HepG2 (cell line): Measurements from ENCODE around the gene ABCC3. TPM values are rescaled to one million over a fixed set of nuclear protein-coding genes. Genes with fewer than 3 reads are reported as not detected.

ENCODE experiments used
- BRD4 ChIP-seq: sonication (generic); formaldehyde crosslinking; IDR thresholded peaks from 2 replicates; pipeline ENCODE4 v1.4.0; 2020; ENCODE audit warnings: missing genetic modification reagents
- EED ChIP-seq: sonication (generic); formaldehyde crosslinking; IDR thresholded peaks from 2 replicates; pipeline ENCODE4 v1.5.0; 2020; ENCODE audit warnings: mild to moderate bottlenecking, missing genetic modification reagents
- FLYWCH1 ChIP-seq: sonication (generic); formaldehyde crosslinking; IDR thresholded peaks from 2 replicates; pipeline ENCODE4 v1.8.1; 2023; ENCODE audit warnings: mild to moderate bottlenecking, missing genetic modification reagents
- FOXO1 ChIP-seq: sonication (generic); formaldehyde crosslinking; IDR thresholded peaks from 2 replicates; pipeline ENCODE4 v1.4.0; 2020; ENCODE audit warnings: missing genetic modification reagents
- NR1H2 ChIP-seq: sonication (generic); formaldehyde crosslinking; IDR thresholded peaks from 2 replicates; pipeline ENCODE4 v1.8.1; 2022; ENCODE audit warnings: low read depth, missing genetic modification reagents, borderline replicate concordance
- TBX2 ChIP-seq: sonication (generic); formaldehyde crosslinking; IDR thresholded peaks from 2 replicates; pipeline ENCODE4 v1.5.0; 2020; ENCODE audit warnings: missing genetic modification reagents, mild to moderate bottlenecking, borderline replicate concordance
- ZNF136 ChIP-seq: sonication (generic); formaldehyde crosslinking; IDR thresholded peaks from 2 replicates; pipeline ENCODE4 v1.8.1; 2022; ENCODE audit warnings: low read depth, mild to moderate bottlenecking, moderate library complexity, missing genetic modification reagents
- ZNF30 ChIP-seq: sonication (generic); formaldehyde crosslinking; IDR thresholded peaks from 2 replicates; pipeline ENCODE4 v1.5.0; 2020; ENCODE audit warnings: mild to moderate bottlenecking, missing genetic modification reagents
- ZNF451 ChIP-seq: sonication (generic); formaldehyde crosslinking; IDR thresholded peaks from 2 replicates; pipeline ENCODE4 v1.5.0; 2020; ENCODE audit warnings: mild to moderate bottlenecking, missing genetic modification reagents
- ZNF598 ChIP-seq: sonication (generic); formaldehyde crosslinking; IDR thresholded peaks from 2 replicates; pipeline ENCODE4 v1.5.1; 2020; ENCODE audit warnings: mild to moderate bottlenecking, missing genetic modification reagents, borderline replicate concordance
- polyA plus RNA-seq, 8 experiments: library from polyadenylated mRNA; depleted of rRNA in 3 of 8; stranded (reverse) in 7 of 8; unstranded in 1 of 8; fragments of >200 nt; fragmentation: Illumina TruSeq in 4 of 8; extraction: Trizol in 4 of 8; gene quantifications; 2 replicates each; pipeline versions ENCODE4 v1.2.1 to v1.2.3, GENCODE V29; 2011 to 2016; ENCODE audit warnings: low read depth in 4 of 8, missing spikeins in 1 of 8, mixed read lengths in 1 of 8; ENCODE audit not compliant: insufficient read depth in 1 of 8
- total RNA-seq, 5 experiments: library from RNA; depleted of rRNA; stranded (reverse); fragments of >200 nt; fragmentation: Illumina TruSeq; extraction: Trizol; gene quantifications; 2 replicates each; pipeline ENCODE4 v1.2.3, GENCODE V29; 2016; ENCODE audit warnings: low read depth in 1 of 5
- TF ChIP-seq, protein P1 (sequence below): sonication (generic); formaldehyde crosslinking; IDR thresholded peaks from 2 replicates; pipeline ENCODE4 v1.5.0; 2020; ENCODE audit warnings: mild to moderate bottlenecking, missing genetic modification reagents, borderline replicate concordance
- TF ChIP-seq, protein P2 (sequence below), 2 experiments: sonication (generic) in 1 of 2; formaldehyde crosslinking in 1 of 2; IDR thresholded peaks; 2 replicates each; pipeline versions ENCODE4 v1.4.0 to v1.6.1; 2016 to 2020; ENCODE audit warnings: borderline replicate concordance in 1 of 2, low read depth in 1 of 2, mild to moderate bottlenecking in 1 of 2, missing genetic modification reagents in 1 of 2
- TF ChIP-seq, protein P3 (sequence below): sonication (generic); formaldehyde crosslinking; IDR thresholded peaks from 2 replicates; pipeline ENCODE4 v1.5.0; 2020; ENCODE audit warnings: mild to moderate bottlenecking, missing genetic modification reagents
- TF ChIP-seq, protein P4 (sequence below): IDR thresholded peaks from 2 replicates; pipeline ENCODE4 v1.6.1; 2016; ENCODE audit warnings: missing compliant biosample characterization, missing genetic modification reagents, borderline replicate concordance
- TF ChIP-seq, protein P5 (sequence below): sonication (generic); formaldehyde crosslinking; IDR thresholded peaks from 2 replicates; pipeline ENCODE4 v1.5.1; 2020; ENCODE audit warnings: missing genetic modification reagents, mild to moderate bottlenecking, borderline replicate concordance

ABCC3 gene
- total and polyA plus RNA-seq, 2 of the 13 experiments (the other 11 are each of a cell fraction or from before 2014, with no cell fraction given), result 25.2 to 50.7 TPM

DNA sequence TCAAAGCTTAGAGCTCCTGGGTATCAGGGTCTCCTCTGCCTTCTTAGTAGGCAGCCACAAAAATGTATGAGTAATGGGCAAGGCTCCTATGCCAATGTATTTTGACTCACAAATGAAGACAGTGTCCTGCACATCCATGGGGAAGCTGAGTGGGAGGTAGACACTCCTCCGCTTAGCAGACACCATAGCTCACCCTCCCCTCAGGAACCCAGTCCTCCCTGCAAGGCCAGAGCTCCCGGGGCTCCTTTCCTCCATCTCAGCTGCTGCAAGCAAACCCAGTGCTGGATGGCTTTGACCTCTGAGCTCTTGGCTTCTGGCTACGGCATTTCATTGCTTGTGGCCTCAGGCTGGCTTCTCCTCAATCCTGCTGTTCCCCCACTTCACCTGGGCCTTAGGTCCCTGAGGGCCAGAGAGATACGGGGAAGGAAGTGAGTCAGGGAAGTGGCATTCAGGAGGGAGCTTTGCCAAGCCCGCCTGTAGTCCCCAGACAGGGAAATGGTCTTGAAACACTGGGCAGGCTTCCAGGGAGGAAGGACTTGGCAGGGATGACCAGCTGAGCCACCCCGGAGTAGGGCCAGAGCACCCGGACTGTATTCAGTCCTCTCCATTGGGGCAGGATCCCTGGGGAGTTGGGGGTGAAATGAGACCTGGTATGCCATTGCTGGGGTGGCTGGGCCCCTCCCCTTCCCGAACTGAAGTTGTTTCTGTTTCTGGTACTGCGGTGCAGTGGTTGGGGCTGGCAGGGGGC lies 4.5 kb downstream of the ABCC3 start (continued):
- TF ChIP-seq, protein P1, sequence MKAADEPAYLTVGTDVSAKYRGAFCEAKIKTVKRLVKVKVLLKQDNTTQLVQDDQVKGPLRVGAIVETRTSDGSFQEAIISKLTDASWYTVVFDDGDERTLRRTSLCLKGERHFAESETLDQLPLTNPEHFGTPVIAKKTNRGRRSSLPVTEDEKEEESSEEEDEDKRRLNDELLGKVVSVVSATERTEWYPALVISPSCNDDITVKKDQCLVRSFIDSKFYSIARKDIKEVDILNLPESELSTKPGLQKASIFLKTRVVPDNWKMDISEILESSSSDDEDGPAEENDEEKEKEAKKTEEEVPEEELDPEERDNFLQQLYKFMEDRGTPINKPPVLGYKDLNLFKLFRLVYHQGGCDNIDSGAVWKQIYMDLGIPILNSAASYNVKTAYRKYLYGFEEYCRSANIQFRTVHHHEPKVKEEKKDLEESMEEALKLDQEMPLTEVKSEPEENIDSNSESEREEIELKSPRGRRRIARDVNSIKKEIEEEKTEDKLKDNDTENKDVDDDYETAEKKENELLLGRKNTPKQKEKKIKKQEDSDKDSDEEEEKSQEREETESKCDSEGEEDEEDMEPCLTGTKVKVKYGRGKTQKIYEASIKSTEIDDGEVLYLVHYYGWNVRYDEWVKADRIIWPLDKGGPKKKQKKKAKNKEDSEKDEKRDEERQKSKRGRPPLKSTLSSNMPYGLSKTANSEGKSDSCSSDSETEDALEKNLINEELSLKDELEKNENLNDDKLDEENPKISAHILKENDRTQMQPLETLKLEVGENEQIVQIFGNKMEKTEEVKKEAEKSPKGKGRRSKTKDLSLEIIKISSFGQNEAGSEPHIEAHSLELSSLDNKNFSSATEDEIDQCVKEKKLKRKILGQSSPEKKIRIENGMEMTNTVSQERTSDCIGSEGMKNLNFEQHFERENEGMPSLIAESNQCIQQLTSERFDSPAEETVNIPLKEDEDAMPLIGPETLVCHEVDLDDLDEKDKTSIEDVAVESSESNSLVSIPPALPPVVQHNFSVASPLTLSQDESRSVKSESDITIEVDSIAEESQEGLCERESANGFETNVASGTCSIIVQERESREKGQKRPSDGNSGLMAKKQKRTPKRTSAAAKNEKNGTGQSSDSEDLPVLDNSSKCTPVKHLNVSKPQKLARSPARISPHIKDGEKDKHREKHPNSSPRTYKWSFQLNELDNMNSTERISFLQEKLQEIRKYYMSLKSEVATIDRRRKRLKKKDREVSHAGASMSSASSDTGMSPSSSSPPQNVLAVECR (CRISPR knock-in tag), result no peak
- TF ChIP-seq NR1H2 (CRISPR knock-in tag), result no peak
- TF ChIP-seq ZNF30, result no peak
- TF ChIP-seq ZNF598 (CRISPR knock-in tag), result no peak
- 0 out of 2 replicates have a peak, but pooled peaks have one; percentile 44 for TF ChIP-seq EED (CRISPR knock-in tag)
- TF ChIP-seq ZNF136 (CRISPR knock-in tag), result no peak
- TF ChIP-seq, protein P2, sequence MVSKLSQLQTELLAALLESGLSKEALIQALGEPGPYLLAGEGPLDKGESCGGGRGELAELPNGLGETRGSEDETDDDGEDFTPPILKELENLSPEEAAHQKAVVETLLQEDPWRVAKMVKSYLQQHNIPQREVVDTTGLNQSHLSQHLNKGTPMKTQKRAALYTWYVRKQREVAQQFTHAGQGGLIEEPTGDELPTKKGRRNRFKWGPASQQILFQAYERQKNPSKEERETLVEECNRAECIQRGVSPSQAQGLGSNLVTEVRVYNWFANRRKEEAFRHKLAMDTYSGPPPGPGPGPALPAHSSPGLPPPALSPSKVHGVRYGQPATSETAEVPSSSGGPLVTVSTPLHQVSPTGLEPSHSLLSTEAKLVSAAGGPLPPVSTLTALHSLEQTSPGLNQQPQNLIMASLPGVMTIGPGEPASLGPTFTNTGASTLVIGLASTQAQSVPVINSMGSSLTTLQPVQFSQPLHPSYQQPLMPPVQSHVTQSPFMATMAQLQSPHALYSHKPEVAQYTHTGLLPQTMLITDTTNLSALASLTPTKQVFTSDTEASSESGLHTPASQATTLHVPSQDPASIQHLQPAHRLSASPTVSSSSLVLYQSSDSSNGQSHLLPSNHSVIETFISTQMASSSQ (IDR thresholded peaks at IDR 0.05; ENCODE audit: low read depth), result no peak
- TF ChIP-seq, protein P2 (CRISPR knock-in tag; IDR thresholded peaks at IDR 0.05; ENCODE audit: borderline replicate concordance), result 0 out of 2 replicates have a peak, but pooled peaks have one; percentile 56
- TF ChIP-seq BRD4 (CRISPR knock-in tag), result no peak
- TF ChIP-seq, protein P3, sequence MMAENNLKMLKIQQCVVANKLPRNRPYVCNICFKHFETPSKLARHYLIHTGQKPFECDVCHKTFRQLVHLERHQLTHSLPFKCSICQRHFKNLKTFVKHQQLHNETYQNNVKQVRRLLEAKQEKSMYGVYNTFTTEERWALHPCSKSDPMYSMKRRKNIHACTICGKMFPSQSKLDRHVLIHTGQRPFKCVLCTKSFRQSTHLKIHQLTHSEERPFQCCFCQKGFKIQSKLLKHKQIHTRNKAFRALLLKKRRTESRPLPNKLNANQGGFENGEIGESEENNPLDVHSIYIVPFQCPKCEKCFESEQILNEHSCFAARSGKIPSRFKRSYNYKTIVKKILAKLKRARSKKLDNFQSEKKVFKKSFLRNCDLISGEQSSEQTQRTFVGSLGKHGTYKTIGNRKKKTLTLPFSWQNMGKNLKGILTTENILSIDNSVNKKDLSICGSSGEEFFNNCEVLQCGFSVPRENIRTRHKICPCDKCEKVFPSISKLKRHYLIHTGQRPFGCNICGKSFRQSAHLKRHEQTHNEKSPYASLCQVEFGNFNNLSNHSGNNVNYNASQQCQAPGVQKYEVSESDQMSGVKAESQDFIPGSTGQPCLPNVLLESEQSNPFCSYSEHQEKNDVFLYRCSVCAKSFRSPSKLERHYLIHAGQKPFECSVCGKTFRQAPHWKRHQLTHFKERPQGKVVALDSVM (CRISPR knock-in tag), result no peak
- TF ChIP-seq, protein P4, sequence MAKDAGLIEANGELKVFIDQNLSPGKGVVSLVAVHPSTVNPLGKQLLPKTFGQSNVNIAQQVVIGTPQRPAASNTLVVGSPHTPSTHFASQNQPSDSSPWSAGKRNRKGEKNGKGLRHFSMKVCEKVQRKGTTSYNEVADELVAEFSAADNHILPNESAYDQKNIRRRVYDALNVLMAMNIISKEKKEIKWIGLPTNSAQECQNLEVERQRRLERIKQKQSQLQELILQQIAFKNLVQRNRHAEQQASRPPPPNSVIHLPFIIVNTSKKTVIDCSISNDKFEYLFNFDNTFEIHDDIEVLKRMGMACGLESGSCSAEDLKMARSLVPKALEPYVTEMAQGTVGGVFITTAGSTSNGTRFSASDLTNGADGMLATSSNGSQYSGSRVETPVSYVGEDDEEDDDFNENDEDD (CRISPR knock-in tag), result no peak
- peak; percentile 61; the same call in 1 of the 2 replicates for TF ChIP-seq TBX2 (CRISPR knock-in tag)
- TF ChIP-seq ZNF451, result 0 out of 2 replicates have a peak, but pooled peaks have one; percentile 29
- TF ChIP-seq, protein P5, sequence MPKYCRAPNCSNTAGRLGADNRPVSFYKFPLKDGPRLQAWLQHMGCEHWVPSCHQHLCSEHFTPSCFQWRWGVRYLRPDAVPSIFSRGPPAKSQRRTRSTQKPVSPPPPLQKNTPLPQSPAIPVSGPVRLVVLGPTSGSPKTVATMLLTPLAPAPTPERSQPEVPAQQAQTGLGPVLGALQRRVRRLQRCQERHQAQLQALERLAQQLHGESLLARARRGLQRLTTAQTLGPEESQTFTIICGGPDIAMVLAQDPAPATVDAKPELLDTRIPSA, result no peak
- no peak for TF ChIP-seq FLYWCH1 (CRISPR knock-in tag)
- peak; percentile 11; the same call in 1 of the 2 replicates for TF ChIP-seq FOXO1 (CRISPR knock-in tag)
